ENCODE results near the gene GRIK1.

Gene GRIK1

DNA sequence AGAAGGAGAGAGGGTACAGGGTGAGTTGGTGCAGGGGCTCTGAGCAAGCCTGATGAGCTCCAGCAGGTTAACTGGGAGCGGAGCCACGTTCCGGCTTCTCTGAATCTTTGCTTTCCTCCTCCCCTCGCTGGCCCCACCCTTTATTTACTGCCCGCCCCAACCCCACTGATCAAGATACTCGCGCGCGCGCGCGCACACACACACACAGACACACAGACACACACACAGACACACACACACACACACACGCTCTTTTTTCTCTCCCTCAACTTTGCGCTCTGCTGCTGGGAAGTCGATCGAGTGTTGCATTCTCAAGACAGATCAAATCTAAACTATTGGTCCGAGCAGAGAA, at the start of gene GRIK1:
Gene GRIK1, minus strand, starts transcription at position 73 of the 352 bp plus-strand sequence.
- no peak within 1 kb of the TSS for H3K9ac ChIP-seq (ENCODE audit: low read length)
- no peaks in the 10 kb centered on the region for H3F3A ChIP-seq (ENCODE audit: insufficient read depth, low read length)
- no peaks in the 10 kb centered on the region for H3K9me3 ChIP-seq (ENCODE audit: low read length)
- H3K4me2 ChIP-seq (ENCODE audit: low read length), result no peak within 1 kb of the TSS
- H3K27me3 ChIP-seq (ENCODE audit: insufficient read depth, low read length), result no peaks in the 10 kb centered on the region
- H3K4me1 ChIP-seq (ENCODE audit: insufficient read depth, low read length, severe bottlenecking), result no peaks in the 10 kb centered on the region
- TF ChIP-seq EZH2 (IDR thresholded peaks at IDR 0.05; ENCODE audit: borderline replicate concordance, low read length), result no peak
- TF ChIP-seq, protein P1, sequence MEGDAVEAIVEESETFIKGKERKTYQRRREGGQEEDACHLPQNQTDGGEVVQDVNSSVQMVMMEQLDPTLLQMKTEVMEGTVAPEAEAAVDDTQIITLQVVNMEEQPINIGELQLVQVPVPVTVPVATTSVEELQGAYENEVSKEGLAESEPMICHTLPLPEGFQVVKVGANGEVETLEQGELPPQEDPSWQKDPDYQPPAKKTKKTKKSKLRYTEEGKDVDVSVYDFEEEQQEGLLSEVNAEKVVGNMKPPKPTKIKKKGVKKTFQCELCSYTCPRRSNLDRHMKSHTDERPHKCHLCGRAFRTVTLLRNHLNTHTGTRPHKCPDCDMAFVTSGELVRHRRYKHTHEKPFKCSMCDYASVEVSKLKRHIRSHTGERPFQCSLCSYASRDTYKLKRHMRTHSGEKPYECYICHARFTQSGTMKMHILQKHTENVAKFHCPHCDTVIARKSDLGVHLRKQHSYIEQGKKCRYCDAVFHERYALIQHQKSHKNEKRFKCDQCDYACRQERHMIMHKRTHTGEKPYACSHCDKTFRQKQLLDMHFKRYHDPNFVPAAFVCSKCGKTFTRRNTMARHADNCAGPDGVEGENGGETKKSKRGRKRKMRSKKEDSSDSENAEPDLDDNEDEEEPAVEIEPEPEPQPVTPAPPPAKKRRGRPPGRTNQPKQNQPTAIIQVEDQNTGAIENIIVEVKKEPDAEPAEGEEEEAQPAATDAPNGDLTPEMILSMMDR (IDR thresholded peaks at IDR 0.05; ENCODE audit: low read length), result no peak
- no peaks in the 10 kb centered on the region for H3K9me2 ChIP-seq (ENCODE audit: low read depth, low read length)
- no peaks in the 10 kb centered on the region for H3K79me2 ChIP-seq (ENCODE audit: insufficient read depth, low read length)
- H3K27ac ChIP-seq (ENCODE audit: low read depth, low read length, poor library complexity, severe bottlenecking), result no peak within 1 kb of the TSS
- no peaks in the 10 kb centered on the region for H3K36me3 ChIP-seq (ENCODE audit: insufficient read depth, low read length)
- H3K4me3 ChIP-seq (ENCODE audit: low read depth, low read length, poor library complexity, severe bottlenecking), result no peak within 1 kb of the TSS
- H4K20me1 ChIP-seq (ENCODE audit: insufficient read depth, low read length), result no peaks in the 10 kb centered on the region
- no peak within 1 kb of the TSS for H2AFZ ChIP-seq (ENCODE audit: low read length)

DNA sequence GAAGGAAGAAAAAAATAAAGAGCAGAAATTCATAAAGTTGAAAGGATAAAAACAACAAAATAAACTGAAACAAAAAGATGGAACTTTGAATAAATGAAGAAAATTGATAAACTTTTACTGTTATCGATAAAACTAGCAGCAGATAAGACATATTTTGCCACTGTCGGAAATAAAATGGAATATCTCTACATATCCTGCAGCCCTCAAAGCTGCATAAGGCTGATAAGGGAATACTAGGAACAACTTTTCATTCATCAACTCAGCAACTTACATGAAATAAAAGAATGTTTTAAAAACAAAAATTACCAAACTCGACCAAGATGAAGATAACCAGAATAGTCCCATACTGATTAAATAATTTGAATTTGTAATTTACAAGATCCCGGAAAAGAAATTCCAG, 48.0 kb upstream of the GRIK1 start:
- Histone ChIP-seq H3F3A (ENCODE audit: insufficient read depth, low read length) (no peaks in the 10 kb centered on the region), H3K9me3 (ENCODE audit: low read length) (no peaks in the 10 kb centered on the region), H3K9ac (ENCODE audit: low read length) (no peak overlapping the region), H3K4me3 (ENCODE audit: low read depth, low read length, poor library complexity, severe bottlenecking) (no peak overlapping the region), H3K27me3 (ENCODE audit: insufficient read depth, low read length) (no peaks in the 10 kb centered on the region), H2AFZ (ENCODE audit: low read length) (no peak overlapping the region), H3K9me2 (ENCODE audit: low read depth, low read length) (no peaks in the 10 kb centered on the region), H3K27ac (ENCODE audit: low read depth, low read length, poor library complexity, severe bottlenecking) (no peak overlapping the region), H4K20me1 (ENCODE audit: insufficient read depth, low read length) (no peaks in the 10 kb centered on the region), H3K4me2 (ENCODE audit: low read length) (no peak overlapping the region), H3K36me3 (ENCODE audit: insufficient read depth, low read length) (no peaks in the 10 kb centered on the region), H3K4me1 (ENCODE audit: insufficient read depth, low read length, severe bottlenecking) (no peaks in the 10 kb centered on the region), H3K79me2 (ENCODE audit: insufficient read depth, low read length) (no peaks in the 10 kb centered on the region)
- TF ChIP-seq, protein P1 (IDR thresholded peaks at IDR 0.05; ENCODE audit: low read length), result no peak
- no peak for TF ChIP-seq EZH2 (IDR thresholded peaks at IDR 0.05; ENCODE audit: borderline replicate concordance, low read length)

DNA sequence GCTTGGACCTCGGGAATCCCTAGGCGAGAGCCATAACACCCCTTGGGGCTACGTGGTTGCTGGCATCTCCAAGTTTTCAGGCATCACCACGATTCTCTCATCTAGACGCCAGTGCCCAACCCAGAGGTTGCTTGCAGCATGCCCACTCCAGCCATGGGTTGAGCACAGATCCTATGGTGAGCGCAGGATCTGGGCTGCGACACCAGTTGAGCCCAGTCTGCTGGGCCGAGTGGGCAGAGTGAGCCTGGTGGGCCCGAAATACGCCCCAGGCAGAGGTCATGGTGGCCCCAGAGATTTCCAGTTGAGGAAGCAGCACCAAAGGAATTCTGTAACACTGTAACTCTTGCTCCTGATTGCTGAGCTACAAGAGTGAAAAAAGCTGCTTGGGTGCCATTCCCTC, 46.1 kb upstream of the GRIK1 start:
- Histone ChIP-seq H3K27me3 (ENCODE audit: insufficient read depth, low read length) (no peaks in the 10 kb centered on the region), H3K4me2 (ENCODE audit: low read length) (no peak overlapping the region), H3K4me1 (ENCODE audit: insufficient read depth, low read length, severe bottlenecking) (no peaks in the 10 kb centered on the region), H3K9me3 (ENCODE audit: low read length) (no peaks in the 10 kb centered on the region), H3K9ac (ENCODE audit: low read length) (no peak overlapping the region), H3F3A (ENCODE audit: insufficient read depth, low read length) (no peaks in the 10 kb centered on the region), H3K36me3 (ENCODE audit: insufficient read depth, low read length) (no peaks in the 10 kb centered on the region), H3K9me2 (ENCODE audit: low read depth, low read length) (no peaks in the 10 kb centered on the region), H3K27ac (ENCODE audit: low read depth, low read length, poor library complexity, severe bottlenecking) (no peak overlapping the region), H3K4me3 (ENCODE audit: low read depth, low read length, poor library complexity, severe bottlenecking) (no peak overlapping the region), H2AFZ (ENCODE audit: low read length) (no peak overlapping the region), H3K79me2 (ENCODE audit: insufficient read depth, low read length) (no peaks in the 10 kb centered on the region), H4K20me1 (ENCODE audit: insufficient read depth, low read length) (no peaks in the 10 kb centered on the region)
- TF ChIP-seq, protein P1 (IDR thresholded peaks at IDR 0.05; ENCODE audit: low read length), result no peak
- TF ChIP-seq EZH2 (IDR thresholded peaks at IDR 0.05; ENCODE audit: borderline replicate concordance, low read length), result no peak
